Erythroblast (primary cell): ENCODE data around the gene ZNF358.
A peak's percentile ranks its signal among the peaks of the same experiment; 100 is the strongest.

ENCODE experiments used
- DNase-seq, 2 experiments: peaks; one replicate each; lab custom pipeline; 2025; lab: John Stamatoyannopoulos, UW
- GATA1 ChIP-seq: IDR thresholded peaks from 2 replicates; pipeline ENCODE4 v1.6.1; 2011; ENCODE audit warnings: low read depth, mild to moderate bottlenecking, control low read depth, low read length, moderate library complexity
- POLR2A ChIP-seq: IDR thresholded peaks from 2 replicates; pipeline ENCODE4 v1.6.1; 2011; ENCODE audit warnings: mild to moderate bottlenecking, low read length

Gene ZNF358

DNA sequence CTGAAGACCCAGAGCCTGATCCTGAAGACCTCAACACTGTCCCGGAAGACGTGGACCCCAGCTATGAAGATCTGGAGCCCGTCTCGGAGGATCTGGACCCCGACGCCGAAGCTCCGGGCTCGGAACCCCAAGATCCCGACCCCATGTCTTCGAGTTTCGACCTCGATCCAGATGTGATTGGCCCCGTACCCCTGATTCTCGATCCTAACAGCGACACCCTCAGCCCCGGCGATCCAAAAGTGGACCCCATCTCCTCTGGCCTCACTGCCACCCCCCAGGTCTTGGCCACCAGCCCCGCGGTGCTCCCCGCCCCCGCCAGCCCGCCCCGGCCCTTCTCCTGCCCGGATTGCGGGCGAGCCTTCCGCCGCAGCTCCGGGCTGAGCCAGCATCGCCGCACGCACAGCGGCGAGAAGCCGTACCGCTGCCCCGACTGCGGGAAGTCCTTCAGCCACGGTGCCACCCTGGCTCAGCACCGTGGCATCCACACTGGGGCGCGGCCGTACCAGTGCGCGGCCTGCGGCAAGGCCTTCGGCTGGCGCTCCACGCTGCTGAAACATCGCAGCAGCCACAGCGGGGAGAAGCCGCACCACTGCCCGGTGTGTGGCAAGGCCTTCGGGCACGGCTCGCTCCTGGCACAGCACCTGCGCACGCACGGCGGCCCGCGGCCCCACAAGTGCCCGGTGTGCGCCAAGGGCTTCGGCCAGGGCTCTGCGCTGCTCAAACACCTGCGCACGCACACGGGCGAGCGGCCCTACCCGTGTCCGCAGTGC, 3.6 kb downstream of the ZNF358 start:
- DNase-seq: no peak
- no peak for TF ChIP-seq GATA1
- no peak for TF ChIP-seq POLR2A

- TF ChIP-seq GATA1 (no peak), POLR2A (no peak)
- DNase-seq: no peak
Measured at GRCh38 chr19:7520131-7521051, 4.5 kb downstream of the ZNF358 start.

DNA sequence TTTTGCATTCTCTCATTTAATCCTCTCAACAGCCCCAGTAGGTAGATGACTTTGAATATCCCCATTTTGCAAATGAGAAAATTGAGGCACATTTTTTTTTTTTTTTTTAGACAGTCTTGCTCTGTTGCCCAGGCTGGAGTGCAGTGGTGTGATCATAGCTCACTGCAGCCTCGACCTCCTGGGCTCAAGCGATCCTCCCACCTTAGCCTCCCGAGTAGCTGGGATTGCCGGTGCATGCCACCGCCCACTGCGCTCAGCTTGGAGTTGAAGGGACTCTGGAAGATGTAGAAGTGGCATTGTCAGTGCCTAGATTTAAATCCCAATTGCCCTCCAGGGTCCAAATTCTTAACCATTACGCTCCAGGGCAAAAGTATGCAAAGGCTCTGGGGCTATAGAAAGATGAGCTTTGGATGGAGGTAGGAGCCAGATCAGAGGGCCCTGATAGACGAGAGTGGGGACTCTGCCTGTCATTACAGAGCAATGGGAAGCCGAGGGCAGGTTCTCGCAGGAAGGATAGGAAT, 5.7 kb downstream of the ZNF358 start:
- DNase-seq: no peak
- no peak for TF ChIP-seq POLR2A
- no peak for TF ChIP-seq GATA1

GRCh38 chr19:7522072-7522922, 6.4 kb downstream of the ZNF358 start, which contains the start of gene MCOLN1:
MCOLN1 (plus strand) TSS chr19:7522624; CDS start chr19:7522751, 127 bp downstream.
- peak; percentile 98 to 100 for DNase-seq
- TF ChIP-seq POLR2A (peak; percentile 71), GATA1 (no peak)

DNA sequence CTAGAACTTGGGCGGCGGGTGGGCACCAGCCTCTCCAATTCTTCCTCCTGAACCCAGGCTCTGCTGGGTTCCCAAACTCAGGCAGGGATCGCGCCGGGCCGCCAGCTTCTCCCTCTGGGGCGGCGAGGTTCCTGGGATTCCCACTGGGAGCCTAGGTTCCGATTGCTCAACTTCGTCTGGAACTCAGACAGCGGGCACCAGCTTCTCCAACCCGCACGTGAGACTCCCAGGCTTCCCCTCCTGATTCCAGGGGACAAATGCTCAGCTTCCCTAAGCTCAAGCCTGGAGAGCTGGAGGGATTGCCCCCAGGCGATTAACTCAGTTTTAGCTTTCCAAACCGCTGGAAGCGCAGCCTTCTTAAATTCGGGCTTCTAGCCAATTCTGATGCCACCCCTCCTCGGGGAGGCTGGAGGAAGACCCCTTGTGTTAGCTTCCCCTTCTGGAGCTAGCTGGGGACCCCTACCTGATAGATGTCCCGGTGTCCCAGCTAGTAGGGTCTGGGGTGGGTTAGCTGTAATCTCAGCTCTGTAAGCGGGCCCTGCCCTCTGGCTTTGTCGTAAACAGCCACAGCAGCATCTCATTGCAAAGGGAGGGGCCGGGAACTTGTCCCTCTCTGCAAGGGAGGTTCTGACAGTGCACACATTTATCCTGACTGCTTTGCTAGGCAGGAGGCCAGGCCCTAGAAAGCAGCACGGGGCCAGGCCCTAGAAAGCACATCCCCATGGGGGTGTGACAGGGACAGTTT, 7.2 kb downstream of the ZNF358 start:
- peak; percentile 61 to 72 for DNase-seq
- TF ChIP-seq GATA1 (no peak), POLR2A (no peak)

DNA sequence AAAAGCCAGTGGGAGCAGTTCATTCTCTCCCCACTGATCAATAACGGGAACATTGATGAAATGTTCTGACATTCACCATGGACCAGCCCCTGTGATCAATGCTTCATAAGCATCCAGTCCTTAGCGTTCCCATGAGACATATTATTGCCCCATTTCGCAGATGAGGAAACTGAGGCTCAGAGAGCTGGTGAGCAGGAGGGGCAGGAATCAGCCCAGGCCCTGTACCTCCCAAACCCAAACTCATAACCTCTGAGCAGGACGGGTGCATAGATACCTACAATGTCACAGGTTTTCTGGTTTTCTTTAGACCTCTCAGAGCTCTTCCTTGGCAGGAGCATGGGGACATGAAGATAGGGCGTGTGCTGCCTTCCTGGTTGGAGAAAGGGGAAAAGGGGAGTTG, 8.6 kb downstream of the ZNF358 start:
- no peak for TF ChIP-seq POLR2A
- TF ChIP-seq GATA1: no peak
- DNase-seq: no peak

DNA sequence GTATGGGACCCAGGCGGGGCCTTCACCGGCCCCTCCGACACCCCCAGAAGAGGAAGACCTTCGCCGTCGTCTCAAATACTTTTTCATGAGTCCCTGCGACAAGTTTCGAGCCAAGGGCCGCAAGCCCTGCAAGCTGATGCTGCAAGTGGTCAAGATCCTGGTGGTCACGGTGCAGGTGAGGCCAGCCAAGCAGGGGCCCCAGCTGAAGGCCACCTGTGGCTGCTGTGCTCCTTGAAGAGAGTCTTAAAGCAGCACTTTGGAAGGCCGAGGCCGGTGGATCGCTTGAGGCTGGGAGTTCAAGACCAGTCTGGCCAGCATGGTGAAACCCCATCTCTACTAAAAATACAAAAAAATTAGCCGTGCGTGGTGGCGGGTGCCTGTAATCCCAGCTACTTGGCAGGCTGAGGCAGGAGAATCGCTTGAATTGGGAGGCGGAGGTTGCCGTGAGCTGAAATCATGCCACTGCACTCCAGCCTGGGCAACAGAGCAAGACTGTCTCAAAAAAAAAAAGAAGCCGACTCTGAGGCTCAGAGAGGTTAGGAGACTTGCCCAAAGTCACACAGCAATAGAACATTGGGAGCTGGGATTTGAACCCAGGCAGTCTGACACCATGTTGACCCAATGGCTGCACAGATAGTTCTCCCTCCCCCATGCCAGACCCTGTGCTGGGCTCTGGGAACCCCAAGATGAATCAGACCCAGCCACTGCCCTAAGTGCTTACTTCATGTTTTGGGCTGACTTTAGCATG, 9.3 kb downstream of the ZNF358 start:
- TF ChIP-seq GATA1 (no peak), POLR2A (no peak)
- no peak for DNase-seq

DNA sequence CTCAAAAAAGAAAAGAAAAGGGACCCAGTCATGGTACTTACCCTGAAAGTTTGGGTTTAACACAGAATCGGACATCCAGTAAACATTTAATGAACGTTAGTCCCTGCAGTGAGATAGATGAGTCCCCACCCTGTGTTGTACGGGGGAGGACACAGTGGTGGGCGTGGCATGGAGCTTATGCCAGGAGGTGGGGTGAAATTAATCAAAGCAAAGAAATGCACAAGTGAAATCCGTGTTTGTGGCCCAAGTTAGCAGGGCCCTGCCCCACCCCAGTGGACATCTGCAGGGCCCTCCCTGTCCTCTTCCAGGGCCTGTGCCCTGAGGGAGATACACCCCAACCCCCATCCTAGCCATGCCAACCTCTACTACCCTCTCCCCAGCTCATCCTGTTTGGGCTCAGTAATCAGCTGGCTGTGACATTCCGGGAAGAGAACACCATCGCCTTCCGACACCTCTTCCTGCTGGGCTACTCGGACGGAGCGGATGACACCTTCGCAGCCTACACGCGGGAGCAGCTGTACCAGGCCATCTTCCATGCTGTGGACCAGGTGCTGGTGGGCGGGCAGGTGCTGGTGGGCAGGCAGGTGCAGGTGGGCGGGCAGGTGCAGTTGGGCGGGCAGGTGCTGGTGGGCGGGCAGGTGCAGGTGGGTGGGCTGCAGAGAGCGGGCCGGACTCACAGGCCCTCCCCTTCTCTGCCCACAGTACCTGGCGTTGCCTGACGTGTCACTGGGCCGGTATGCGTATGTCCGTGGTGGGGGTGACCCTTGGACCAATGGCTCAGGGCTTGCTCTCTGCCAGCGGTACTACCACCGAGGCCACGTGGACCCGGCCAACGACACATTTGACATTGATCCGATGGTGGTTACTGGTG, 10.4 kb downstream of the ZNF358 start:
- no peak for DNase-seq
- no peak for TF ChIP-seq POLR2A
- no peak for TF ChIP-seq GATA1

DNA sequence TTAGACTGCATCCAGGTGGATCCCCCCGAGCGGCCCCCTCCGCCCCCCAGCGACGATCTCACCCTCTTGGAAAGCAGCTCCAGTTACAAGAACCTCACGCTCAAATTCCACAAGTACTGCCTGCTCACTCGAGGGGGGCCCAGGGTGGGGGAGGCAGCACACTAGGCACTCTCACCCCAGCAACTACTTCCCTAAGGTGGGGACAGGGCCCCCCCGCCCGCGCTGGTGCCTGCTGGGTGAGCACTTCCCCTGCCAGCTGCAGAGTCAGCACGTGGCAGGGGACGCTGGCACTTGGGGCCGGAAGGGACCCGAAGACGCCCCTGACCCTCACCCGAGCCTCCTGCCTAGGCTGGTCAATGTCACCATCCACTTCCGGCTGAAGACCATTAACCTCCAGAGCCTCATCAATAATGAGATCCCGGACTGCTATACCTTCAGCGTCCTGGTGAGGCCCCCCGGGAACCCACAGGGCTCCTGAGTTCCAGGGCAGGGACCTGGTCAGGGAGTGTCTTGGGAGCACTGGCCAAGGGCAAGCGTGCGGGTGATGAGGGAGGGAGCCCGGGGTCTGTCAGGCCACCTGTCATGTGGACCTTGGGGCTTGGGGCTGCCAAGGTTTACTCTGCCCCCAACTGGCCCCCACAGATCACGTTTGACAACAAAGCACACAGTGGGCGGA, 11.8 kb downstream of the ZNF358 start:
- no peak for DNase-seq
- no peak for TF ChIP-seq POLR2A

- no peak for TF ChIP-seq POLR2A
- TF ChIP-seq GATA1: no peak
- no peak for DNase-seq
Measured at GRCh38 chr19:7528192-7528519, 12.3 kb downstream of the ZNF358 start.

DNA sequence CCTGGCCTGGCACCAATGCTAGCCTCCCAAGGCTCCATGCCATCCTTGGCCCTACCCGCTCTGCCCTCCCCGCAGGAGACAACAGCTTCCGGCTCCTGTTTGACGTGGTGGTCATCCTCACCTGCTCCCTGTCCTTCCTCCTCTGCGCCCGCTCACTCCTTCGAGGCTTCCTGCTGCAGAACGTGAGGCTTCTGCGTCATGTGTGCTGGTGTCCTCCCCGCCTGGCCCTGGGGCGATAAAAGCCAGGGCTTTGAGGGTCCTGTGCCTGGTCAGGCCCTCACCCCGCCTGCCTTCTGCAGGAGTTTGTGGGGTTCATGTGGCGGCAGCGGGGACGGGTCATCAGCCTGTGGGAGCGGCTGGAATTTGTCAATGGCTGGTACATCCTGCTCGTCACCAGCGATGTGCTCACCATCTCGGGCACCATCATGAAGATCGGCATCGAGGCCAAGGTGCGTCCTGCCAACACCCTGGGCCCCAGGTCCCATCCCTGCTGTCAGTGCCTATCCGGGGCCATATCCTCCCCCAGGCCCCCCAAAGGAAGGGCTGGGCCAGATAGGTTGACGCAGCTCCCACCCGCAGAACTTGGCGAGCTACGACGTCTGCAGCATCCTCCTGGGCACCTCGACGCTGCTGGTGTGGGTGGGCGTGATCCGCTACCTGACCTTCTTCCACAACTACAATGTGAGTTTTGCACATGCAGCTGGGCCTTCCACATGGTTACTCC, 12.8 kb downstream of the ZNF358 start:
- no peak for DNase-seq
- no peak for TF ChIP-seq POLR2A
- TF ChIP-seq GATA1: no peak
